Measurements from ENCODE around the gene ARF3.
A peak's percentile ranks its signal among the peaks of the same experiment; 100 is the strongest.

ARF3 gene

GRCh38 chr12:48977290-48978281 lies 20.3 kb upstream of the ARF3 start:
- no peak for DNase-seq (ENCODE audit: low read depth)
- TF ChIP-seq, protein P1, sequence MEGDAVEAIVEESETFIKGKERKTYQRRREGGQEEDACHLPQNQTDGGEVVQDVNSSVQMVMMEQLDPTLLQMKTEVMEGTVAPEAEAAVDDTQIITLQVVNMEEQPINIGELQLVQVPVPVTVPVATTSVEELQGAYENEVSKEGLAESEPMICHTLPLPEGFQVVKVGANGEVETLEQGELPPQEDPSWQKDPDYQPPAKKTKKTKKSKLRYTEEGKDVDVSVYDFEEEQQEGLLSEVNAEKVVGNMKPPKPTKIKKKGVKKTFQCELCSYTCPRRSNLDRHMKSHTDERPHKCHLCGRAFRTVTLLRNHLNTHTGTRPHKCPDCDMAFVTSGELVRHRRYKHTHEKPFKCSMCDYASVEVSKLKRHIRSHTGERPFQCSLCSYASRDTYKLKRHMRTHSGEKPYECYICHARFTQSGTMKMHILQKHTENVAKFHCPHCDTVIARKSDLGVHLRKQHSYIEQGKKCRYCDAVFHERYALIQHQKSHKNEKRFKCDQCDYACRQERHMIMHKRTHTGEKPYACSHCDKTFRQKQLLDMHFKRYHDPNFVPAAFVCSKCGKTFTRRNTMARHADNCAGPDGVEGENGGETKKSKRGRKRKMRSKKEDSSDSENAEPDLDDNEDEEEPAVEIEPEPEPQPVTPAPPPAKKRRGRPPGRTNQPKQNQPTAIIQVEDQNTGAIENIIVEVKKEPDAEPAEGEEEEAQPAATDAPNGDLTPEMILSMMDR (IDR thresholded peaks at IDR 0.05; ENCODE audit: low read depth, low read length, missing control alignments) = peak; percentile 84
- no peak overlapping the region for H3K4me3 ChIP-seq (ENCODE audit: low read depth, low read length)

- DNase-seq (ENCODE audit: low read depth) = no peak
Measured at GRCh38 chr12:48973941-48974673, 16.8 kb upstream of the ARF3 start.

DNA sequence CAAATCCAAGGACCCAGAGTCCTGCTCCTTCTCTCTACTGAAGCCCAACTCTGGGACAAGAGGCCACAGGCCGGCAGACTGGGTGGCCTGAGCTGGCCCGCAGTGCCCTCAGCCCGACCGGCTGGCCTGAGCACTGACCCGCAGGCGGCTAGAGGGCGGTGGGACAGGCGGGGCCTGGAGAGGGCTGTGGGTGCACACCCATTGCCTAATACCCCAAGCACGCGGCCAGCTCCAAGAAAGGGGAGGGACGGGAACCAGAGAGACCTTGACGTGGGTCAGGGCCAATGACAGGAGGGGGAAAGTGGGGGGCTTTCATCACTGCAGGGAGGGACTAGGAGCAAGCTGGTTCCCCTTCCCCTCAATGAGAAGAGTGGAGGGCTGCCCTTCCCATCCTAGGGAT lies 16.2 kb upstream of the ARF3 start:
- TF ChIP-seq, protein P1 (IDR thresholded peaks at IDR 0.05; ENCODE audit: low read depth, low read length, missing control alignments) = no peak
- no peak for DNase-seq (ENCODE audit: low read depth)
- H3K4me3 ChIP-seq (ENCODE audit: low read depth, low read length) = no peak overlapping the region

More at GRCh38 chr12:48973941-48974673, 16.8 kb upstream of the ARF3 start:
- no peak overlapping the region for H3K4me3 ChIP-seq (ENCODE audit: low read depth, low read length)
- TF ChIP-seq, protein P1 (IDR thresholded peaks at IDR 0.05; ENCODE audit: low read depth, low read length, missing control alignments) = peak; percentile 78

DNA sequence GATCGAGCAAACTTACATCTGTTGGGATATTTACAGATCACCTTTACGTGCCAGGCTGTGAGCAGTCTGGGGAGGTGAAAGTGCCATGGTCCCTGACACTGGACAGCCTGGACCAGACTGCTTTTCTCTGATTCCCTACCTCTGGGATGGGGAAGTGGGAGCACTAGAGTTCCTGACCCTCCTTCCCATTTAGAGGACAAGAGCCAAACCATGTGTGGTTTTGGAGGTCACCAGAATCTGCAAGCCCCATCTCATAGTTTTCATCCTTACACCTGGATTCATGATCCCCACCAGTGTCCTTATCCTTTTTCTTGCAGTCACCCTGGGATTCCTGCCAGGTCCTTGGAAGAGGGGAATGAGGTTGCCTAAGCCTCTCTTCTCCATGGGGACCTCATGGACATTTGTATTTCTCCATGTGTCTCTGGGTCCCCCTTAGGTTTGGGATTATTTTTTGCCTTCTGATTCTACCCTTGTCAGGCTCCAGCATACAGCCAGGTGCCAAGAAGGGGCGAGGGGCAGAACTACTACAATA lies 15.7 kb upstream of the ARF3 start:
- H3K4me3 ChIP-seq (ENCODE audit: low read depth, low read length) = no peak overlapping the region
- TF ChIP-seq, protein P1 (IDR thresholded peaks at IDR 0.05; ENCODE audit: low read depth, low read length, missing control alignments) = no peak
- DNase-seq (ENCODE audit: low read depth) = no peak

DNA sequence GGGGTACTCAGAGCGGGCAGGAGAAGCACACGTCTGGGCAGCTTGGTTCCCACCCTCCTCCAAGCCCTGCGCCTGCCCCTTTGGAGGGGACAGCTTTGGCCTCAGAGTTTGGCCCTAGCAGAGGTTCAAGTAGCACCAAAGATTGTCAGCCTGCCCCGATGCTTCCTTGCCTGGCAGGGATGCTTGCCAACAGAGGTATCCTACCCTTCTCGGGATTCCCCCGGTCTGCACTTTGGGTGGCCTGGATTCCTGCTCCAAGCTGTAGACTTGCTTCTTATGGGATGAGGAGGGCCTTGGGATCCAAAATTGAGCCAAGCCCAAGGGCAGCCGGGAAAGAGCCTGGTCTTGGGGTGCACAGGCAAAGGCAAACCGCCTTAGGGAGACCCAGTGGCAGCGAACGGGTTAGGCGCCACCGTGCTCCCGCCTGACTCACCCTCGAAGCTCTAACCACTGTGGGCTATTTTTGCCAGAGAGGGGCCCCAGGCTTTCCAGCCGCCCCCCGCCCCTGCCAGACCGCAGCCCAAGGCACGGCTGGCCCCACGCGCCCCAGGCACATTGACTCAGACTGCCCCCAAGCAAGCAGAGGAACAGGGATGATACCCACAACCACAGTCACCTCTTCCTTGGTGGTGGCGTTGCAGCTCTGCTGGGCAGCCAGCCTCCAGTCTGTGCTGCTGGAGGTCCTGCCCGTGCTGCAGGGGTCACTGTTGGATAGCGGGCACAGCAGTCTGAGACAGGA lies 15.1 kb upstream of the ARF3 start:
- no peak for DNase-seq (ENCODE audit: low read depth)
- no peak overlapping the region for H3K4me3 ChIP-seq (ENCODE audit: low read depth, low read length)
- TF ChIP-seq, protein P1 (IDR thresholded peaks at IDR 0.05; ENCODE audit: low read depth, low read length, missing control alignments) = no peak

GRCh38 chr12:48970702-48971334 lies 13.5 kb upstream of the ARF3 start:
- H3K4me3 ChIP-seq (ENCODE audit: low read depth, low read length) = peak overlapping the region; percentile 29; the same call in 1 of the 2 replicates
- TF ChIP-seq, protein P1 (IDR thresholded peaks at IDR 0.05; ENCODE audit: low read depth, low read length, missing control alignments) = no peak

More at GRCh38 chr12:48970702-48971334, 13.5 kb upstream of the ARF3 start:
- DNase-seq (ENCODE audit: low read depth) = no peak

Measured in GM12864 (cell line).